Activated naive CD8-positive, alpha-beta T cell treated with anti-CD3 and anti-CD28 coated beads, Interleukin-2, amount 10 ng/mL, durations not matched to agents 7 days and 5 days (primary cell): ENCODE results near the gene PYCR2. TPM values are rescaled to one million over a fixed set of nuclear protein-coding genes. Genes with fewer than 3 reads are reported as not detected.
A peak's percentile ranks its signal among the peaks of the same experiment; 100 is the strongest.

Experiments
- ATAC-seq: fragments of 150-1000 bp; cut with Tn5 transposase; one replicate; pipeline ENCODE4 v1.10.0; 2021; ENCODE audit warnings: low read depth, moderate library complexity
- POLR2A ChIA-PET: fragments of 350-600 bp; sonication (Branson Sonifier 250); formaldehyde crosslinking; loops from one replicate; lab custom pipeline; 2021; ENCODE audit warnings: antibody characterized with exemption; lab: Charles Lee
- DNase-seq: peaks from one replicate; pipeline ENCODE4 v3.0.0; 2021
- H3K27ac Mint-ChIP-seq: one replicate; pipeline ENCODE4 v1.8.0; 2022; ENCODE audit warnings: mild to moderate bottlenecking, mixed read lengths
- H3K27me3 Mint-ChIP-seq: one replicate; pipeline ENCODE4 v1.8.0; 2022; ENCODE audit warnings: mild to moderate bottlenecking, moderate library complexity, mixed read lengths
- H3K36me3 Mint-ChIP-seq: one replicate; pipeline ENCODE4 v1.8.0; 2021; ENCODE audit warnings: mild to moderate bottlenecking, mixed read lengths
- H3K4me1 Mint-ChIP-seq: one replicate; pipeline ENCODE4 v1.8.0; 2021; ENCODE audit warnings: mixed read lengths
- H3K4me3 Mint-ChIP-seq: one replicate; pipeline ENCODE4 v1.8.0; 2022; ENCODE audit warnings: mild to moderate bottlenecking, moderate library complexity, mixed read lengths
- H3K9me3 Mint-ChIP-seq: one replicate; pipeline ENCODE4 v1.8.0; 2021; ENCODE audit warnings: mixed read lengths
- microRNA-seq: library from miRNA; unstranded; fragments of <30 nt; microRNA quantifications from one replicate; pipeline ENCODE4 v1.2.0, GENCODE V29; 2022
- total RNA-seq, 2 experiments: library from RNA; stranded (reverse); gene quantifications; one replicate each; pipeline ENCODE4 v1.2.3, GENCODE V29; 2021

The PYCR2 gene
- total RNA-seq, 2 experiments from 2014 or later: 118 to 125 TPM

- H3K9me3 Mint-ChIP-seq: no peaks in the 10 kb centered on the region
- peaks cover 48% of the 10 kb centered on the region for H3K36me3 Mint-ChIP-seq
- H3K4me1 Mint-ChIP-seq: peaks cover 45% of the 10 kb centered on the region
- no peaks in the 10 kb centered on the region for H3K27me3 Mint-ChIP-seq
- POLR2A ChIA-PET: interaction anchor here (0.7 to 4.4 kb wide), 3 partner anchors 11 to 28 kb away, joined by 3 to 22 read pairs (median 4); partner anchors contain the start of gene TMEM63A
- ATAC-seq: no peak
- H3K4me3 Mint-ChIP-seq: no peak overlapping the region
- peak overlapping the region; percentile 40 for H3K27ac Mint-ChIP-seq
- DNase-seq: no peak
These were observed 52.5 kb downstream of the PYCR2 start for GRCh38 chr1:225871359-225872074.

- Mint-ChIP-seq H3K4me1 (peaks cover 46% of the 10 kb centered on the region), H3K27me3 (no peaks in the 10 kb centered on the region), H3K4me3 (no peak overlapping the region), H3K36me3 (peaks cover 49% of the 10 kb centered on the region), H3K9me3 (no peaks in the 10 kb centered on the region), H3K27ac (no peak overlapping the region)
- DNase-seq: no peak
- POLR2A ChIA-PET: interaction anchor here (0.7 to 4.4 kb wide), 3 partner anchors 9 to 26 kb away, joined by 3 to 22 read pairs (median 4); partner anchors contain the start of gene TMEM63A
- ATAC-seq: no peak
These were observed 53.1 kb downstream of the PYCR2 start for GRCh38 chr1:225870911-225871310.

Small RNA genes within 50 kb of the gene (microRNA-seq; reads per million reads assigned to microRNA genes)
- gene MIR6741: not detected

Other genes with a start within 250 kb of the PYCR2 start
- 100 to 1,000 TPM; 209 to 226 TPM for gene SRP9, start 146.4 kb downstream of the PYCR2 start, total RNA-seq
- 1 to 10 TPM; 2.3 to 2.5 TPM for gene EPHX1, start 114.1 kb downstream of the PYCR2 start, total RNA-seq
- 100 to 1,000 TPM; 196 to 198 TPM for gene TMEM63A, start 41.9 kb downstream of the PYCR2 start, total RNA-seq
- gene LEFTY1, start 35.1 kb downstream of the PYCR2 start, total RNA-seq: under 1 TPM in 1 of 2 experiments, not detected in 1; 0.19 TPM
- gene LEFTY2, start 17.0 kb upstream of the PYCR2 start, total RNA-seq: not detected
- 10 to 100 TPM; 17.2 to 18.5 TPM for gene SDE2, start 75.1 kb upstream of the PYCR2 start, total RNA-seq
- gene H3-3A, start 138.5 kb upstream of the PYCR2 start, total RNA-seq: 100 to 1,000 TPM; 454 to 466 TPM